Measurements from ENCODE around the gene RUNX3.
"Not testable (repeated sequence)": the region's sequence is repeated elsewhere in the genome, so short reads cannot be mapped to it uniquely, and the experiment has no call there.

RUNX3 gene

GRCh38 chr1:24912376-24913273 is 17.5 kb downstream of the RUNX3 start:
- DNase-seq (ENCODE audit: low read depth) = no peak

- DNase-seq (ENCODE audit: low read depth) = no peak
These were observed 18.4 kb downstream of the RUNX3 start for GRCh38 chr1:24911651-24912155.

- peak; percentile 58 for DNase-seq (ENCODE audit: low read depth)
These were observed 19.1 kb downstream of the RUNX3 start for GRCh38 chr1:24910751-24911650.

GRCh38 chr1:24910210-24910609 is 19.9 kb downstream of the RUNX3 start:
- DNase-seq (ENCODE audit: low read depth) = no peak

- peak; percentile 78 for DNase-seq (ENCODE audit: low read depth)
These were observed 20.6 kb downstream of the RUNX3 start for GRCh38 chr1:24909388-24909898.

- no peak for DNase-seq (ENCODE audit: low read depth)
These were observed 21.4 kb downstream of the RUNX3 start for GRCh38 chr1:24908591-24909259.

GRCh38 chr1:24907587-24908294 is 22.3 kb downstream of the RUNX3 start:
- DNase-seq (ENCODE audit: low read depth) = not testable (repeated sequence)

GRCh38 chr1:24906760-24907490 is 23.2 kb downstream of the RUNX3 start:
- DNase-seq (ENCODE audit: low read depth) = no peak

GRCh38 chr1:24905979-24906720 is 23.9 kb downstream of the RUNX3 start:
- no peak for DNase-seq (ENCODE audit: low read depth)

- no peak for DNase-seq (ENCODE audit: low read depth)
These were observed 24.6 kb downstream of the RUNX3 start for GRCh38 chr1:24905355-24905978.

GRCh38 chr1:24904731-24905354 is 25.2 kb downstream of the RUNX3 start:
- no peak for DNase-seq (ENCODE audit: low read depth)

- DNase-seq (ENCODE audit: low read depth) = no peak
These were observed 25.9 kb downstream of the RUNX3 start for GRCh38 chr1:24903955-24904730.

GRCh38 chr1:24903560-24903954 is 26.5 kb downstream of the RUNX3 start:
- DNase-seq (ENCODE audit: low read depth) = no peak

- no peak for DNase-seq (ENCODE audit: low read depth)
These were observed 27.0 kb downstream of the RUNX3 start for GRCh38 chr1:24903011-24903461.

GRCh38 chr1:24902471-24902891 is 27.6 kb downstream of the RUNX3 start:
- DNase-seq (ENCODE audit: low read depth) = no peak

GRCh38 chr1:24901791-24902470 is 28.1 kb downstream of the RUNX3 start:
- no peak for DNase-seq (ENCODE audit: low read depth)
